ENCODE measurements around the gene DUSP2.

DUSP2 gene

DNA sequence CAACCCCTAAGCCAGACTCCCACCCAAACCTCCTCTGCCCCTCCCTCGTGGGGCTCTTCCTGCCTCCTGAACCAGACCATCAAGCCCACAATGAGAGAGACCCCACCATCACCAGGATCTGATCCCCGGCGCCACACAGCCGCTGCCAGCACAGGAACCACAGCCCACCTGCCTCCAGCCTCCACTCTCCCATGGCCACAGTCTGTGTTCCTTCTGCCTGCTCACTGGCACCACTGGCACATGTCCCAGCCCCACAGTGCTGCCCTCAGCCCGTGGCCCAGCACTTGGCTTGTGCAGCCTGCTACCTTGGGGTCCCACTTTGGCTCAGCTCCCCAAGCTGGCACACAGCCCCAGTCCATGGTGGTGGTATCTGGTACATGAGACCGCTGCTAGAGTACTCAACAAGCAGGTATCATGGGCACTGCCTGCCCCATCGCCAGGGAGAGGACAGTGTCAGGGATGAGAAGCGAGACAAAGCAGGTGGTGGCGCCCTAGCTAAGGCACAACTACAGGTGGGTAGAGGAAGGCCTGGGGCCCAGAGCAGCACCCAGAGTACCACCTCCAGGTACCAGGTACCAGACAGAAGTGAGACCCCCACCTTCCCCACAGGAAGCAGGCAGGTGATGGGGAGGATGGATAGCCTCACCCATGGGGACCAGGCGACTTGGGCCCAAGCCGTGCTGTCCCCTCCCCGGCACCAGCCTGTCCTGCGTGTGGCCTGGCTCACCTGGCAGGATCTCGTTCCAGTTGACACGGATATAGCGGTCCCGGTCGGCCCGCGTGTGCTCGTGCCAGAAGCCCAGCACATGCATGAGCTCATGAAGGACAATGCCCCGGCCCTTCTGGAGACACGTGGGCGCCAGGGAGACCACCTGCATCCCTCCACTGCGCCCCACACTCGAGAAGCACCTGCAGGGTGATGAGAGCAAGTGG, 13.2 kb downstream of the DUSP2 start:
- DNase-seq (ENCODE audit: low spot score): no peak

- no peak for DNase-seq (ENCODE audit: low spot score)
Measured at GRCh38 chr2:96131152-96131812, 14.0 kb downstream of the DUSP2 start.

DNA sequence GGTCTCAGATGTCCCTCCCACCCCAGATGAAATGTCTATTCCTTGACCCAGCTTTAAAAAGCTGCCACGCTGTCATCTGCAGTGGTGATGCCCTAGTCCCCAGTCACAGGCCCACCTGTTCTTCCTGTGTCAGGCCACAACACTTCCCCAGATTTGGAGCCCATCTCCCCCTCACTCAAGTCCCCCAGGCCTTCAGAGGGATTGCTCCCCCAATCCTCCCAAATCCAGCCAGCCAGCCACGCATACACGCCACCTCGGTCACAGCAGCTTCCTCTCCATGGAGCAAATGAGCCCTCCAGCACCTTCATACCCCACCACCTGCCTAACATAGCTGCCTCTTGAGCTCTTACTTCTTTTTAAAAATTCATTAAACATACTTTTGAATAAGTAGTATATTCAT, 14.8 kb downstream of the DUSP2 start:
- no peak for DNase-seq (ENCODE audit: low spot score)

DNA sequence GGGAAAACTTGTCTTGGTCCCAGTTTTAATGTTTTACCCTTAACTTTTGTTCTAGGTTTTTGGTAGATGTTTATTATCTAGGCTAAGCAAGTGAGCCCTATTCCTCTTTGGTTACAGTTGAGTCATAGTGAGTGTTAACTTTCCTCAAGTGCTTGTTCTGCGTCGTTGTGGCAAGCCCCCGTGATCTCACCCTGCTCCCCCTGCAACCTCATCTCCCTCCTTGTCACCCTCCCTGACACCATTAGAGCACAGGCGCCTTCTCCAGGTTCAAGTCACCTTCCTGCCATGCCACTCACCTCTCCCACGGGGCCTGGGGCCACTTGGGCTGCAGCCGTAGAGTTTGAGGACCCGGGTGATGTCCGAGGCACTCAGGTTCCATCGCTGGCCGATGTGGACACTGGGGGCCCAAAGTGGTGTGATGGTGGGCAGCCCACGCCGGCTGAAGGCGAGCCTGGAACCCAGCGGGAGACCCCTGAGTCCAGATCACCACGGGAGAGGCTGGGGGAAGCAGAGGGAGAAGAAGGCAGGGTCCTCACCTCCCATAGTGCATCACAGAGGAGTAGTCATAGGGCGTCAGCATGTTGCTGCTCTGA, 15.6 kb downstream of the DUSP2 start:
- DNase-seq (ENCODE audit: low spot score): no peak

DNA sequence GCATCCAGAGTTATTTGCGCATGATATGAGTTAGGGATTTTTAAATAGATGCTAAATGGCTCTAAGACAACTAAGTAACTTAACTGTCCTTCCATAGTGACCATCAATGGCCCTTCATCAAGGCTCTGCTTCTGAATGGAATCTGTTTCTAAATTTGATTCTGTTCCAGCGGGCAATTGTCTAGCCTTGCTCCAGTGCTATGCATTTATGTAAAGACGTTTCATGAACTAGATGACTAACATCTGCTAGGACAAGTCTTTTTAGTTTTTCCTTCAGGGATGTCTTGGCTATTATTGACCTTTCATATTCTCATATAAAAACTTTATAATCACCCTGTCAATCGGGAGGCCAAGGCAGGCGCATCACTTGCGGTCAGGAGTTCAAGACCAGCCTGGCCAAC, 16.8 kb downstream of the DUSP2 start:
- DNase-seq (ENCODE audit: low spot score): no peak

- DNase-seq (ENCODE audit: low spot score): no peak
Measured at GRCh38 chr2:96124406-96125265, 20.6 kb downstream of the DUSP2 start.

- no peak for DNase-seq (ENCODE audit: low spot score)
Measured at GRCh38 chr2:96123936-96124335, 21.3 kb downstream of the DUSP2 start.

- no peak for DNase-seq (ENCODE audit: low spot score)
Measured at GRCh38 chr2:96123290-96123689, 21.9 kb downstream of the DUSP2 start.

DNA sequence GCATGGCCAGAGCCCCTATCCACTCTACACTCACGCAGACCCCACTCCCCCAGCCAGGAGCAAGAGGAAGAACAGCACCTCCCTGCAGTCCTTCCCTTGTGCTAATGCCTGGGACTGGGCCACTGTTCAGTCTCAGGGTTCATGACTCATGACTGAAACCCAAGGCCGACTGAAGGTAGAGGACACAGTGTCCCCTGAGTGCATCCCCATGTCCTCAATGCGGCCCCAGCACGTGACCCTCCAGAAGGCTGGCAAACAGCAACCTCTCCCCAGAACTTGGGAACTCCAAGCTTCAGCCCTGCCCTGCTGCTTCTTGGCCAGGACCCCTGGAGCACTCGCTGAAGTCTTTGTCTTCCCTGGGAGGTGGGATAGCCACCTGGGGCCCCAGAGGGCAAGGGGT, 22.8 kb downstream of the DUSP2 start:
- DNase-seq (ENCODE audit: low spot score): no peak

GRCh38 chr2:96121414-96121813, 23.8 kb downstream of the DUSP2 start:
- DNase-seq (ENCODE audit: low spot score): no peak

- no peak for DNase-seq (ENCODE audit: low spot score)
Measured at GRCh38 chr2:96120991-96121390, 24.2 kb downstream of the DUSP2 start.

DNA sequence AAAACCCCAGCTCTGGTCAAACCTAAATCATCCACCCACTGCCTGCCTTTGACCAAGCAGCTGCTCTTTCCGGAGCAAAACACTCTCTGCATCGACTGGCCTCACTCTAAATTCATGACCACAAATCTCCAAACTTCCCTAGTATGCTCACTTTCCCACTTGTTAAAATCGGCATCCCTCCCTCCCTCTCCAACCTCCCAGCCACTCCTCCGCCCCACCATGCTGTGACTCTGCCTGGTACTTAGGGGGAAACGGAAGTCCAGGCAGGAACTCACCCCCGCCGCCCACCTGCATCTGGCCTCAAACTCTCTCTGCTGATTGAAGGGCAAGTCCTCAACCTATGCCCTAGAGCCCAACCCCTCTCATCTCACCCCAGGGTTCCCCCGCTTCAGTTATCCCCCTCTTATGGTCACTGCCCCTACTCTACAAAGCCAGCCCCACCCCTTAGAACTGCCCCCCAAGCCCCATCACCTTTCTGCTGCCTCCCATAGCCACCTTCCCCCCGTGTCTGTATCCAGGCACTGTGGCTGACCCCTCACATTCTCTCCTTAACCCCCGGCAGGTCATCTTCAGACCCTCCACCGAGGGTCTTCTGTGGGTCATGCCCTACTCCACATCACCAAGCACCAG, 25.0 kb downstream of the DUSP2 start:
- no peak for DNase-seq (ENCODE audit: low spot score)

DNA sequence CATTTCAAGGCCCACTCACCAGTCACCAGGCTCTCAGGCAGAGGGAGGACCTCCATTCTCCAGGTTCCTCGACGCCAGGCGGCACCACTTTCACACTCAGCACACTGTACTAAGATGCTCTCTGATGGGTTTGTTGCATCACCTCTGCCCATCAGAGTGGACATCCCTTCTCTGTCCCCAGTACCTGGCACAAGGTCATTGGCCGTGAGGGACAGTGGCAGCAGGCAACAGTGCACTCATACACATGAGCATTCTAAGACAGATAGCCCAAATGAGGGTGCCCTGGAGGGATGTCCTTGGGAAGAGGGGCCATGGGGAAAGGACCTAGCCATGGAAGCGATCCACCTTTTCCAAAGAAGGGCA, 25.9 kb downstream of the DUSP2 start:
- DNase-seq (ENCODE audit: low spot score): no peak

GRCh38 chr2:96118698-96119388, 26.4 kb downstream of the DUSP2 start:
- DNase-seq (ENCODE audit: low spot score): no peak

DNA sequence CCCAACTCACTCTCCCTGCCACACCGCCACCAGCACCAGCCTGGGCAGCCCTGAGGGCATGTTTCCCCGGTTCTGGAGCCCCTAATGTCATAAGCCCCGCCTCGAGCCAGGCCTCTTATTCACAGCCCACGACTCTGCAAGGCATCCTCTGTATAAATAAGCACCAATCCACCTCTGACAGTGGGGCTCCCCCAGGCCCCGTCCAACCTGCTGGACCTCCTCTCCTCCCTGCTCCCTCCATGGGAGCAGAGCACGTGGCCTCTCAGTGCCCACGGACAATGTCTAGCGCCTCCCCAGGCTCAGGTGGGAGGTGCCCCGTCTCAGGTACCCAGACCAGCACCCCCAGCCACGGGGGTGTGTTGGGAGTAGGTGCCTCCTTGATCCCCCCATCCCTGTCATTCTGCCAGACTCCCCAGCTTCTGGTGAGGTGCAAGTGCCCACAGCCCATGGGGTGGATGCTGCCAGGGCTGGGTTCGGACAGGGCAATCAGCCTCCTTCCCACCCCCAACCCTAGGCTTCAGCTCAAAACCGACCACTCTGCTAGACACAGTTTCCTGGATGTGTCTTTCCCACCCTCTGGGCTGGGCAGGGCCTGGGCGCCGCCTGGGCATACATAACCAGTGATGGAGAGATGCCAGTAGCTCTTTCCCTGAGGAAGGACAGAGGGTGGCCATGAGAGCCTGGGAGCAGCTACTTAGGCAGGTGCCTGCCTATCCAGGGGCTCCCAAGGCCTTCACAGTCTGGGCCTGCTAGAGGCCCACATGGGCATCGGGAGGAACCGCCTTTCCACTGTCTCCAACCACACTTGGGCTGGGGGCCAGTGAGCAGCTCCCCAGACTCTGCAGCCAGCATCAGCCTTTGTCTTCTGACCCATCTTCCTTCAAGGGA, 27.3 kb downstream of the DUSP2 start:
- no peak for DNase-seq (ENCODE audit: low spot score)

- peak; percentile 88 for DNase-seq (ENCODE audit: low spot score)
Measured at GRCh38 chr2:96116879-96117533, 28.2 kb downstream of the DUSP2 start.

- DNase-seq (ENCODE audit: low spot score): no peak
Measured at GRCh38 chr2:96116424-96116878, 28.8 kb downstream of the DUSP2 start, which contains the start of gene ADRA2B. TSS of gene ADRA2B (minus strand) at chr2:96116571. CDS start at chr2:96116149, 422 bp downstream.

DNA sequence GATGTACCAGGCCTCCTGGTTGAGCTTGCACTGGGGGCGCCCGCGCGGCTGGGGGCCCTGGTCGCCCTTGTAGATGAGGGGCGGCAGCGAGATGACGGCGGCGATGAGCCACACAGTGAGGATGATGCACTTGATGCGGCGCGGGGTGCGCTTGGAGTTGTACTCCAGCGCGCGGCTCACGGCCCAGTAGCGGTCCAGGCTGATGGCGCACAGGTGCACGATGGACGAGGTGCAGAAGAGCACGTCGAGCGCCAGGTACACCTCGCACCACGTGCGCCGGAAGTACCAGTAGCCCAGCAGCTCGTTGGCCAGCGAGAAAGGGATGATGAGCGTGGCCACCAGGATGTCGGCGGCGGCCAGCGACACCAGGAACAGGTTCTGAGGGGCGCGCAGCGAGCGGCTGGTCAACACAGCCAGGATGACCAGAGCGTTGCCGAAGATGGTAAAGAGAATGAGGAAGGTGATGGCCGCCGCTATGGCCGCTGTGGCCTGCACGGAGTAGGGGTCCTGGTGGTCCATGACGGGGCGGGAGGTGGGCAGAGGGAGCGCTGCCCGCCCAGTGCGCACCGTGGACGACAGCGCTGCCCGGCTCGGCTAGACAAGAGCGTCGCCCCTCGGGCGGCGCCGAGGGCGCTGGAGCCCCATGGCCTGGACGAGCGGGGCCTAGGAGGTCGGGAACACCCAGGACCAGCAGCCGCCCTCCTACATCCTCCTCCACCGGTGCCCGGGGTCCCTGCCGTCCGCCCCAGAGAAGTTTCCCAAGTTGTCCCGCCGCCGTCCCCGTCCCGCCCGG, 29.4 kb downstream of the DUSP2 start:
- DNase-seq (ENCODE audit: low spot score): no peak

Measured in AG08395 (cell line).